HG03045 (cell line): ENCODE results near the gene GJA5.

Experiments
- ATAC-seq: cut with Tn5 transposase; IDR thresholded peaks from one replicate; pipeline ENCODE4 v1.9.1; 2021; ENCODE audit warnings: mild to moderate bottlenecking, moderate library complexity; ENCODE audit not compliant: unreplicated experiment

GJA5 gene

GRCh38 chr1:147760481-147761260, at the start of gene GJA5:
TSS of gene GJA5 (minus strand) at chr1:147760602. CDS start at chr1:147759238, 1,364 bp downstream.
- no peak for ATAC-seq

GRCh38 chr1:147809236-147809635, 48.8 kb upstream of the GJA5 start:
- ATAC-seq: no peak

- no peak for ATAC-seq
These were observed 47.6 kb upstream of the GJA5 start for GRCh38 chr1:147808025-147808424.

- ATAC-seq: no peak
These were observed 47.0 kb upstream of the GJA5 start for GRCh38 chr1:147807405-147807804.

- ATAC-seq: no peak
These were observed 44.7 kb upstream of the GJA5 start for GRCh38 chr1:147804942-147805723.

- ATAC-seq: no peak
These were observed 40.4 kb upstream of the GJA5 start for GRCh38 chr1:147800804-147801203.

- no peak for ATAC-seq
These were observed 38.3 kb upstream of the GJA5 start for GRCh38 chr1:147798731-147799130.

- no peak for ATAC-seq
These were observed 34.2 kb upstream of the GJA5 start for GRCh38 chr1:147794570-147794969.

GRCh38 chr1:147791876-147792275, 31.5 kb upstream of the GJA5 start:
- ATAC-seq: no peak

- no peak for ATAC-seq
These were observed 27.4 kb upstream of the GJA5 start for GRCh38 chr1:147787765-147788164.

GRCh38 chr1:147786536-147786935, 26.1 kb upstream of the GJA5 start:
- ATAC-seq: no peak

- no peak for ATAC-seq
These were observed 25.5 kb upstream of the GJA5 start for GRCh38 chr1:147785794-147786506.

GRCh38 chr1:147784941-147785340, 24.5 kb upstream of the GJA5 start:
- ATAC-seq: no peak

- no peak for ATAC-seq
These were observed 20.7 kb upstream of the GJA5 start for GRCh38 chr1:147781056-147781471.

- ATAC-seq: no peak
These were observed 17.3 kb upstream of the GJA5 start for GRCh38 chr1:147777694-147778093.

- no peak for ATAC-seq
These were observed 12.9 kb upstream of the GJA5 start for GRCh38 chr1:147773215-147773715.

- ATAC-seq: no peak
These were observed 12.2 kb upstream of the GJA5 start for GRCh38 chr1:147772570-147772969.

GRCh38 chr1:147771226-147772125, 11.1 kb upstream of the GJA5 start:
- ATAC-seq: no peak

- ATAC-seq: no peak
These were observed 8.7 kb upstream of the GJA5 start for GRCh38 chr1:147769106-147769505.

- ATAC-seq: no peak
These were observed 8.2 kb upstream of the GJA5 start for GRCh38 chr1:147768582-147768981.
